ENCODE results near the gene ENOX1. TPM values are rescaled to one million over a fixed set of nuclear protein-coding genes. Genes with fewer than 3 reads are reported as not detected.
"Not testable (repeated sequence)": the region's sequence is repeated elsewhere in the genome, so short reads cannot be mapped to it uniquely, and the experiment has no call there.

Gene ENOX1
- total RNA-seq, result 1 to 10 TPM in 1 of 2 donors, under 1 TPM in 1; 0.78 to 4.3 TPM

GRCh38 chr13:43786766-43787517, at the start of gene ENOX1:
TSS of gene ENOX1 (minus strand) at chr13:43786972.
- H3K9me3 ChIP-seq, result no peaks in the 10 kb centered on the region
- peak within 1 kb of the TSS; percentile 42 to 48 for H3K4me3 ChIP-seq
- no peaks in the 10 kb centered on the region for H3K36me3 ChIP-seq (replicated peaks in 1 of 2; ENCODE audit: insufficient read depth in 1 of 2, low read depth in 2 of 2)
- peak in 3 of 7 experiments; percentile 3 to 21 (median 6) for TF ChIP-seq CTCF (IDR thresholded peaks at IDR 0.05)
- peak in 1 of 3 donors; percentile 12 for TF ChIP-seq POLR2A (IDR thresholded peaks at IDR 0.05)
- WGBS, 2 donors, result 1 to 2% methylated on average over 22 to 85 of the region's 93 CpGs
- ATAC-seq (peak; percentile 61), DNase-seq (peak; percentile 38 to 66 (median 56))
- H3K27me3 ChIP-seq, result peaks cover 0 to 4% of the 10 kb centered on the region in 2 donors
- intact Hi-C loops (cut with DNase I), result no loop called here
- H3K4me1 ChIP-seq, result peaks cover 27% of the 10 kb centered on the region
- peak within 1 kb of the TSS in 3 of 4 donors; percentile 58 to 74 (median 70) for H3K27ac ChIP-seq

GRCh38 chr13:43835701-43836100, 48.9 kb upstream of the ENOX1 start:
- intact Hi-C loops (cut with DNase I), result no loop called here
- ATAC-seq (no peak), DNase-seq (no peak)
- 78 to 81% methylated on average over 2 of the region's 2 CpGs for WGBS, 2 donors
- TF ChIP-seq CTCF (IDR thresholded peaks at IDR 0.05) (no peak), POLR2A (IDR thresholded peaks at IDR 0.05) (no peak)
- H3K4me1 ChIP-seq, result no peaks in the 10 kb centered on the region
- no peak overlapping the region for H3K4me3 ChIP-seq
- H3K27me3 ChIP-seq, result no peaks in the 10 kb centered on the region
- no peaks in the 10 kb centered on the region for H3K36me3 ChIP-seq (replicated peaks in 1 of 2; ENCODE audit: insufficient read depth in 1 of 2, low read depth in 2 of 2)
- no peaks in the 10 kb centered on the region for H3K9me3 ChIP-seq
- H3K27ac ChIP-seq, result no peak overlapping the region

GRCh38 chr13:43831088-43831487, 44.3 kb upstream of the ENOX1 start:
- DNase-seq (no peak), ATAC-seq (no peak)
- TF ChIP-seq CTCF (IDR thresholded peaks at IDR 0.05) (no peak), POLR2A (IDR thresholded peaks at IDR 0.05) (no peak)
- Histone ChIP-seq H3K9me3 (no peaks in the 10 kb centered on the region), H3K27ac (no peak overlapping the region), H3K36me3 (replicated peaks in 1 of 2; ENCODE audit: insufficient read depth in 1 of 2, low read depth in 2 of 2) (no peaks in the 10 kb centered on the region), H3K4me3 (no peak overlapping the region), H3K27me3 (no peaks in the 10 kb centered on the region), H3K4me1 (no peaks in the 10 kb centered on the region)
- WGBS, 2 donors, result 71 to 74% methylated on average over 2 of the region's 2 CpGs
- intact Hi-C loops (cut with DNase I), result no loop called here

GRCh38 chr13:43830497-43830881, 43.7 kb upstream of the ENOX1 start:
- no peaks in the 10 kb centered on the region for H3K9me3 ChIP-seq
- H3K4me3 ChIP-seq, result no peak overlapping the region
- intact Hi-C loops (cut with DNase I), result no loop called here
- H3K4me1 ChIP-seq, result no peaks in the 10 kb centered on the region
- TF ChIP-seq POLR2A (IDR thresholded peaks at IDR 0.05), result no peak
- no peak for TF ChIP-seq CTCF (IDR thresholded peaks at IDR 0.05)
- no peaks in the 10 kb centered on the region for H3K27me3 ChIP-seq
- peak; percentile 27 for ATAC-seq
- no peaks in the 10 kb centered on the region for H3K36me3 ChIP-seq (replicated peaks in 1 of 2; ENCODE audit: insufficient read depth in 1 of 2, low read depth in 2 of 2)
- DNase-seq, result no peak
- 51 to 62% methylated on average over 5 of the region's 5 CpGs for WGBS, 2 donors
- no peak overlapping the region for H3K27ac ChIP-seq

GRCh38 chr13:43824656-43825055, 37.9 kb upstream of the ENOX1 start:
- 92 to 96% methylated on average over 1 of the region's 1 CpG for WGBS, 2 donors
- intact Hi-C loops (cut with DNase I); H3K4me1 ChIP-seq; H3K4me3 ChIP-seq; H3K9me3 ChIP-seq; H3K27me3 ChIP-seq; DNase-seq; H3K36me3 ChIP-seq (replicated peaks in 1 of 2; ENCODE audit: insufficient read depth in 1 of 2, low read depth in 2 of 2); ATAC-seq; H3K27ac ChIP-seq: not testable (repeated sequence)
